ENCODE results near the gene SEMA4G.
A peak's percentile ranks its signal among the peaks of the same experiment; 100 is the strongest.

SEMA4G gene

GRCh38 chr10:100996678-100997359, 27.5 kb downstream of the SEMA4G start:
- H3K27me3 Mint-ChIP-seq (ENCODE audit: low read depth, poor library complexity) = peaks cover 3% of the 10 kb centered on the region
- peaks cover 13% of the 10 kb centered on the region for H3K36me3 Mint-ChIP-seq (ENCODE audit: low read depth)
- peak overlapping the region; percentile 22 for H3K27ac Mint-ChIP-seq
- peak; percentile 62 for DNase-seq
- H3K4me3 Mint-ChIP-seq = peak overlapping the region; percentile 88
- no peaks in the 10 kb centered on the region for H3K9me3 Mint-ChIP-seq
- peaks cover 51% of the 10 kb centered on the region for H3K4me1 Mint-ChIP-seq
- no peak for TF ChIP-seq CTCF (IDR thresholded peaks at IDR 0.05)

- DNase-seq = peak; percentile 85
- Mint-ChIP-seq H3K4me3 (peak overlapping the region; percentile 88), H3K27ac (peak overlapping the region; percentile 97), H3K36me3 (ENCODE audit: low read depth) (peaks cover 13% of the 10 kb centered on the region), H3K4me1 (peaks cover 55% of the 10 kb centered on the region), H3K27me3 (ENCODE audit: low read depth, poor library complexity) (peaks cover 3% of the 10 kb centered on the region), H3K9me3 (no peaks in the 10 kb centered on the region)
- TF ChIP-seq CTCF (IDR thresholded peaks at IDR 0.05) = peak; percentile 87
Observed at GRCh38 chr10:100997360-100998182, 28.3 kb downstream of the SEMA4G start.

GRCh38 chr10:100998183-100998990, 29.1 kb downstream of the SEMA4G start:
- Mint-ChIP-seq H3K27me3 (ENCODE audit: low read depth, poor library complexity) (peaks cover 3% of the 10 kb centered on the region), H3K27ac (peak overlapping the region; percentile 97), H3K36me3 (ENCODE audit: low read depth) (peaks cover 15% of the 10 kb centered on the region), H3K4me3 (peak overlapping the region; percentile 88), H3K9me3 (no peaks in the 10 kb centered on the region), H3K4me1 (peaks cover 54% of the 10 kb centered on the region)
- no peak for TF ChIP-seq CTCF (IDR thresholded peaks at IDR 0.05)
- peak; percentile 77 for DNase-seq

- peak; percentile 84 for DNase-seq
- peak overlapping the region; percentile 88 for H3K4me3 Mint-ChIP-seq
- H3K36me3 Mint-ChIP-seq (ENCODE audit: low read depth) = peaks cover 16% of the 10 kb centered on the region
- peak; percentile 93 for TF ChIP-seq CTCF (IDR thresholded peaks at IDR 0.05)
- no peaks in the 10 kb centered on the region for H3K9me3 Mint-ChIP-seq
- peak overlapping the region; percentile 97 for H3K27ac Mint-ChIP-seq
- peaks cover 3% of the 10 kb centered on the region for H3K27me3 Mint-ChIP-seq (ENCODE audit: low read depth, poor library complexity)
- peaks cover 49% of the 10 kb centered on the region for H3K4me1 Mint-ChIP-seq
Observed at GRCh38 chr10:100998991-100999741, 29.9 kb downstream of the SEMA4G start.

- H3K4me3 Mint-ChIP-seq = peak within 1 kb of the TSS; percentile 92
- peaks cover 13% of the 10 kb centered on the region for H3K36me3 Mint-ChIP-seq (ENCODE audit: low read depth)
- H3K27ac Mint-ChIP-seq = peak within 1 kb of the TSS; percentile 97
- no peak for TF ChIP-seq CTCF (IDR thresholded peaks at IDR 0.05)
- no peaks in the 10 kb centered on the region for H3K9me3 Mint-ChIP-seq
- H3K4me1 Mint-ChIP-seq = peaks cover 44% of the 10 kb centered on the region
- peaks cover 3% of the 10 kb centered on the region for H3K27me3 Mint-ChIP-seq (ENCODE audit: low read depth, poor library complexity)
- DNase-seq = peak; percentile 77
Observed at GRCh38 chr10:100999742-101000126, 30.4 kb downstream of the SEMA4G start, which contains the start of gene LZTS2. Gene LZTS2 (plus strand): TSS chr10:100999808. CDS start chr10:101002539, 2,731 bp downstream.
